GM18873 (cell line): ENCODE data around the gene GRXCR1.

Experiments used
- ATAC-seq: cut with Tn5 transposase; IDR thresholded peaks from one replicate; pipeline ENCODE4 v1.9.1; 2021; ENCODE audit warnings: mild to moderate bottlenecking, moderate library complexity, moderate number of reproducible peaks; ENCODE audit not compliant: unreplicated experiment, low FRiP score

Gene GRXCR1

DNA sequence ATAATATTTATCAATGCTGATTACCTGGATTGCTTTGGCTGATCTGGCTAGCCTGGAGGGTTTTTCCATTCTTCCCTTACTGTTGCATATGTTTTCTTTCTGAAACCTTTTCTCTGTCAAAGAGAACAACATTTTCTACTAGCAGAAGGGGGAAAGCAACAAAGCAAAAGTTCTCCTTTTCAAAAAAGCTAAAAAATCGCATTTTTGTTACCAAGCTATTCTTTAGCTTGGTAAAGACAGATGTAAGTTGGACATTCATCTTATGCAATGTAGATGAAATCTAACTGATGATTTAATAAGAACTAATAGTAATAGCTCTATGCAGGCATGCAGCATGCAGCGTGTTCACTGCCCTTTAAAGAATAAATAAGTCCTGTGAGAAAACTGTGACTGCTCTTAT is at the start of gene GRXCR1:
Gene GRXCR1, plus strand, starts transcription at position 301 of the 400 bp plus-strand sequence. CDS start 554 bp downstream, outside the sequence.
- no peak for ATAC-seq

DNA sequence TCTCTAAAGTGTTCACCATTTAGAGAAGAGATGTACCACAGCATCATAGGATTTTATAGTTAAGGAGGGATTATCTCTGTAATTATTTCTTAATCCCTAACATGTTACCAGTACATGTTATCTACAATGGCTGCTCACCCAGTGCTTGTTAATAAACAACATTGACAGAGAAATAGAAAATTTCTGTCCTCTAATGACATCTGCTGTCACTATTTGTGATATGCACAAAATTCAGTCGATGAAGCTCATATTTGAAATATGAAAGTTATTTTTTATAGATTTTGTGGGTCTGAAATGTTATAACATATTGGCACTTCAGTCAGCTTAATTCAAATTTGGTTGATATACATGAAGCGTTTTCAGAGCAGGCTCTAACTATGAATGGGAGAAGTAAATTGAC is 48.8 kb upstream of the GRXCR1 start:
- ATAC-seq = no peak

DNA sequence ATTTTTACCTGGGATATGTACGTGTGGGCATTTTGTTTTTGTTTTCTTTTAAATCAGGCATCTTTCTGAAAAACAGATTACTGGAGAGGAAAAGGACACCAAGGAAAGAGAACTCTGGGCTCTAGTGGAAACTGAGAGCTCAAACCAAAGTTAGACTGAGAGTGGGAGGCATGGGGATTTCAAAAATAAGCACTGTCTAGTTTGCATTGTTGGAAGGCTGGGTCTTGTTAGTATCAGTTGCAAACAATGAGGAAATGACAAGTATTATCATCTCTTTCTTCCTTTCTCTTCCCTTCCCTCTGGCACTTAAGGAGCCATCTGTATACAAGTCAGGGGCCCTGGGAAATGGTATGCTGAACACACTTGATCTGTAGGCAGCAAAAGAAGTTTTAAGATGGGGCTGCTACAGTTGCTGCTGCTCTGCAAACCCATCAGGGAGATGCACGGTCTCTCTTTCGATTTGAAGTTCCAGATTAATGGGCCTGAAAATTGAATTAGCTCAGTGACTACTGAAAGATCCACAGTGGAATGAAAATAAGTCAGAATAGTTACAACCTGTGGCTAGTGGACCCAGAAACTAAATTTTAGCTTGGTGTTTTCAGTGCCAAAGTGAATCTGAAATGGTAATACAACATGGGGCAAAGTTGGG is 48.0 kb upstream of the GRXCR1 start:
- ATAC-seq = no peak

DNA sequence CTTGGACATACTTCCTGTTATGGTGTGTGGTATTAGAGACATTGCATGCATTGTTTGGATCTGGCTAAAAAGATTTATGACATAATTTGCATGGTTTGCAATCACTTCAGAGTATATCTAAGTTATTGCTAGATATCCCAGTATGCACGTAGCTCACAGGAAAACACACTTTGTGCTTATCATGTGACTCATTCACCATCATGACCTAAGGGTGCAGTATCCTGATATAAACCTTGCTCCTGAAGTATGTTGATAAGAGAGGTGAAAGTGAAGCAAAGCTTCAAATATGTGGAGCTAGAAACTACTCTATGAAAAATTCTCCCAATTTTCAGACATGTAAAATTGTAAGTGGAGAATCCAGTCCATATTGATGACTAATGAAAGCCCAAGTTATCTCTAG is 46.9 kb upstream of the GRXCR1 start:
- no peak for ATAC-seq

DNA sequence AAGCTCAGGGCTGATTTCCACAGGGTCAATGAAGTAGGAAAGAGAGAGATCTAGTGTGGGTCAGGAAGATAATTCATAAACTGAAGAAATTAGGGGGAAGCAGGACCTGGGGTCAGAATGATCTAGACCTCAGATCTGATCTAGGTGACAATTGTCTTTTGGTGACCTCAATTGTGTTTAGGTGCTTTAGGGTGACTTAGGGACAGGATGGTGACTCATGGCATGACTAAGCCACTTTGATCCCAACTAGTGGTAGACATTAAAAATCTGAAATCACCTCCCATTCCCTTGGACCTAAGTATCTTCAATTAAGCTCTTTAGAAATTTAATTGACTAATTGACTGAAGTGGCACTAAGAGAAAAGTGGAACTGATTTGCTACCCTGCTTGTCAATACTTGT is 36.7 kb upstream of the GRXCR1 start:
- no peak for ATAC-seq

DNA sequence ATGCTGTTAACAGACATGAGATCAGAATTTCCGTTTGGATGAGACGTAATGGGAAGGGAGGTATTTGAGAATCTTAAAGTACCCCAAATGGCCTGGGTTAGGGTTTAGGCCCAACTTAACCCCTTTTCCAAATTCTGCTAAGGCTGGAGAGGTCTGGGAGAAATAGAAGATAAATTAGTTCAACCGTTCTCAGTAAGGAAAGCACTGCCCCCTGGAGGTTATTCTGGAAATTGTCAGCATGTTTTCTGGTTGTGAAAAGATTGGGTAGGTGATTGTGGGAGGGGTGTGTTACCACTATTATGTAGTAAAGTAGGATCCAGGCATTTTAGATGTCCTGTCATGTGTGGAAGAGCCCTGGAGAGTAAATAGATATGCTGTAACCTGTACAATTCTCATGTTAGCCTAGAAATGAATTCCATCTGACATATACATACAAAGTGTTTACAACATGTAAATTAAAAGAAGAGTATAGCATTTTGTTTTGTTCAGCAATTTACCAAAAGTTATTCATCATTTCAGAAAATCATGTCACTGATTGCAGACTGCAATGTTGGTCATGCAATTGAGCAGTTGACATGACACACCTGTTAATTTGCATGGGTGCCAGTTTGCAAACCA is 26.8 kb upstream of the GRXCR1 start:
- no peak for ATAC-seq

DNA sequence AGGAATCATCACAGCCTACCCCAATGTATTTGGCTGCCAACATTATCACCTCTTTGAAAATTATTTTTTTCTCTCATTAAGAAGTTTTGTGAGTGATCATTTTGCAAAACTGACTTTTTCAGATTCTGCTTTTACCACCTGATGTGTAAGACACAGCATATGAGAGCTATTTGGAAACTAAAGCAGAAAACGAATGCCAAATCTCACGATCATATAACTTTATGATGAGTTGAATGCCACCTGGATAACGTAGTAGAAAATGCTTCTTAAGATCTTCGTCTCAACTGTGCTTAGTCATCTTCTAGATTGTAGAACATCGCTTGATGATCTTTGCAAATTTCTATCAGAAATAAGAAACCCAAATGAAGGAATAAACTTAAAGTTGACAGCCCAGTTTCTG is 21.3 kb upstream of the GRXCR1 start:
- ATAC-seq = no peak

DNA sequence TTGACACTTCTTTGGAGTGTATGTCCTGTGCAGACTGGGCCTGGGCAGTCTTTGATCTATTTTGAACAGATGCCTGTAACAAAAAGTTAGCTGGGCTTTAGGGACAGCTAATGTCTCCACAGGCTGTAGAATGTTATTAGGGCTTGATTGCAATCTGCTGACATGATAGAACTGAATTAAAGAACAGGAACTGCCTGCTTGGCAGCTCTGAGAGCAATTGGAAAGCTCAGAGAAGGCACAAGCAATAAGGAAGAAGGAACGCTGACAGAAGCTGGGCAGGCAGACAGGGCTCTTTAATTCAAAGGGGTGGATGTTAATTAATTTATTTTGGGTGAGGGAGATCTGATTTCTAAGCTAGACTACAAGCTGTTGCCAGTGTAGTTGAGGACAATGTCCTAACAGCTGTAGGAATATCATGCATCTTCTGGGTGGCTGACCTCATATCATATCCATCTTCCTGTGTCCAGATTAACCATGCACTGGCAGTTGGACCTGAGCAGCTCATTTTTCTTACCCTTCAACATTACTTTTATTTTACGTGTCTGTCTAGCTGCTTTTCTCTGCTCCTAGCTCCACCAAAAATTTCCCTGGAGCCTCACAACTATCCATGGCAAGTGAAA is 20.7 kb upstream of the GRXCR1 start:
- no peak for ATAC-seq

DNA sequence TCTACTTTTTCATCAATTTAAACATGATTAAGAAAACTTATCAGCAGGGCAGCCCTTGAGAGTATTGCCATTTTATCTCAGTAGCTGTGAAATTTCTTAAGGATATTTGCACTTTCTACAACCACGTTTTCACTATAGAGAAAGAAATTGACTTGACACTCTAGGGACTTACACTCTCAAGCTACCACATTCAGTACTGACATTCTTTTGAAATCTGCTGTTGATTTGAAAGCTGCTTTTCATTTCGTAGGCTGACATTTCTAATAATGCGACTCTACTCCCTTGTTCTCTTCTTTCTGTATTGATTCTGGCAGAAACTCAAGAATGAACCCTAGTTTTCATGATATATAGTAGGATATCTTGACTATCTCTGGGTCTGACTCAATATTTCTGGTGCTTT is 13.7 kb upstream of the GRXCR1 start:
- no peak for ATAC-seq

DNA sequence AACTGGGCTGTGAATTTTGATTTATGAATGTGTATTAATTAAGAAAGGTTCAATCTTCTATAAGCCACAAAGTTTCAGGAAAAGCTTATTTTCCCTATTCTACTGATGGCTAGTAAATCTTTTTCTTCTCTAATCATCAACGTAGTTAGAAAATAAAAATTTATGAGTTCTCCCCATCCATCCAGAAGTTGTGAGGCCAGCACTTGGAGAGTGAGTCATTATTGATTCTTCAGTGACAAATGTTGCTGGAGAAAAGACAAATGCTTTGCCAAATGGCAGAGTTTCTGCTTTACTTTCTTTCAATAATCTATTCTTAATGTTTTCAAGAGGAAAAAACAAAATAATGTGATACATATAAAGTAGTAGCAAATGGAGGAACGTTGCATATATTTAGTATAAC is 11.3 kb upstream of the GRXCR1 start:
- ATAC-seq = no peak

DNA sequence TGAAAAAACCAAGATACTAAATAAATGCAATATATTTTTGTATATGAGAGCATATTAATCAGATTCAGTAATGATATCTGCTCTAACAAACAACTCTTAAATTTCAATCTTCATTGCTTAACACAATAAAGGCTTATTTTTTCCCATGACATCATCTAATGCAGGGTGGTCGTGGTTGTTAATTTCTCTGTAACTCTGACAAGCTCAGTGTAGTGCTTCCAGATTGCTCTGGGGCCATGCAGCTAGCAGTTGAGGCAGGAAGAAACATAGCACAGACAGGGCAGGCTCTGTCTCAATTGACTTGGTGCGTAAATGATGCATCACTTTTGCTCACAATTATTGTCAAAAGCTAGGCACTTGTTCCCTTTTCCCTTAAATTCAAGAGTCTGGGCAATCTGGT is 869 bp upstream of the GRXCR1 start:
- ATAC-seq = no peak

DNA sequence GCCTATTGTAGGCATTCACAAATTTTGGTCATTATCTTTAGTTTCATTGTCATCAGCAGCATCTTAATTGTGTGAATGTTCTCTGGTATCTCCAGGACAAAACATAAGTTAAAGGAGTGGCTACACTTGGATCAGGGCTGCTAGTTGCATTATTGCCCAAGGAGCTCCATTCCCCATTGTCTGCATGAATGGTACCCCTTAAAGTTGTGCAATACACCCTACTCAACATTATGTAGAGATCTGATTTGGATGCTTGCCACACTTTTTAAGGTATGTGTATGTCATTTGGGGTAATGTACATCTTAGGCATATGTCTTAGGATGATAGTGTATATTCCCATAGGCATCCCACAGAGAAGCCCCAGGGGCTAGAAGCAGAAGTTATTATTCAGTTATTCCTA is 2.9 kb downstream of the GRXCR1 start:
- no peak for ATAC-seq

DNA sequence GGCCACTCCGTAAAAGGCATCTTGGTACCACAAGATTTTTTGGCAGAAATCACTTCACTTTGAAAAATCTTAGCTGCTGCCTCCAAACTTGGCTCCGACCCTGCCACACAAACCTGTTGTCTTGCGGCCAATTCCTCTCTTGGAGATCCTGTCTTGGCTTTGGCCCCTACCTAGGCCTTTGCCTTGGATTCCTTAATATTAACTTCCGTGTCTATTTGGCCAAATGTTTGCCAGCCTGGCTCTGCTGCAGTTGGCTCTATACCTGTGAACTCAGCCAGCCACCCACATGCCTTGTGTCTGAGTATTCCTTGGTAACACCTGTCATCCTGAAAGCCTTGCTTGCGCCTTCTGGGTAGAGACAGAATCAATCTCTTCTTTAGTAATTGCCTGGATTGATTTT is 12.5 kb downstream of the GRXCR1 start:
- ATAC-seq = no peak

DNA sequence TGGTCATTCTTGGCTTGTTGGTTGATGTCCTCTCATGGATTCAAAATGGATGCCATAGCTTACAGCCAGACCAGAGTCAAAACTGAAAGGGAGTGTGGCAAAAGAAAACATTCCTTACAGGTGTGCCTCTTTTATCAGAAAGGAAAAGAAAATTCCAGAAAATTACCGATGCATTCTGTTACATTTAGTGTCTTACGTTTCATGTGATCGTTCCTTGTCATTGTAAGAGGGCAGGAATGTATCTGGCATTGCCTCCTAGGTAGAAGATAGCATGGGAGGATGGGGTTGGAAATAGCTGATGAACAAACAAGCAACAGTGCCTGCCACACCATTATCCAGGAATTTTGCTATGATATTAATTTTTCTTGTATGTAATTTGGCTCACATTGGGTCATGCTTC is 13.1 kb downstream of the GRXCR1 start:
- no peak for ATAC-seq

DNA sequence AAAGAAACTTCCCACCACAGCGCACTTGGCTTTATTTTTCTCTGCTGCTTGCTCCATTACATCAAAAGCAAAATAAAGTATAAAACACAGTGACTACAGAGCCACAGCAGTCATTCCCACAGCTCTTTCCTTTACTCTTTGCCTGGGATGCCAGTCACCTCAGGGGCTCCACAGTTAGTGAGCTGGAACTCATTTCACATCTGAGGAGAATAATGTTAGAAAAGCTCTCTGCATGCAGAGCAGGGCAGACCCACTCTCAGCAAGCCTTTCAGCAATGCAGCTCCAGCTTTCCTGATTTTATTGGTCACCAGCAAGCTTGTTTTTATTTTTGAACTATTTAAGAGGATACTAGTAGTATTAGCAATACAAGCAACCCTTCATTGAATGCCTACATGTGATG is 13.8 kb downstream of the GRXCR1 start:
- ATAC-seq = no peak

DNA sequence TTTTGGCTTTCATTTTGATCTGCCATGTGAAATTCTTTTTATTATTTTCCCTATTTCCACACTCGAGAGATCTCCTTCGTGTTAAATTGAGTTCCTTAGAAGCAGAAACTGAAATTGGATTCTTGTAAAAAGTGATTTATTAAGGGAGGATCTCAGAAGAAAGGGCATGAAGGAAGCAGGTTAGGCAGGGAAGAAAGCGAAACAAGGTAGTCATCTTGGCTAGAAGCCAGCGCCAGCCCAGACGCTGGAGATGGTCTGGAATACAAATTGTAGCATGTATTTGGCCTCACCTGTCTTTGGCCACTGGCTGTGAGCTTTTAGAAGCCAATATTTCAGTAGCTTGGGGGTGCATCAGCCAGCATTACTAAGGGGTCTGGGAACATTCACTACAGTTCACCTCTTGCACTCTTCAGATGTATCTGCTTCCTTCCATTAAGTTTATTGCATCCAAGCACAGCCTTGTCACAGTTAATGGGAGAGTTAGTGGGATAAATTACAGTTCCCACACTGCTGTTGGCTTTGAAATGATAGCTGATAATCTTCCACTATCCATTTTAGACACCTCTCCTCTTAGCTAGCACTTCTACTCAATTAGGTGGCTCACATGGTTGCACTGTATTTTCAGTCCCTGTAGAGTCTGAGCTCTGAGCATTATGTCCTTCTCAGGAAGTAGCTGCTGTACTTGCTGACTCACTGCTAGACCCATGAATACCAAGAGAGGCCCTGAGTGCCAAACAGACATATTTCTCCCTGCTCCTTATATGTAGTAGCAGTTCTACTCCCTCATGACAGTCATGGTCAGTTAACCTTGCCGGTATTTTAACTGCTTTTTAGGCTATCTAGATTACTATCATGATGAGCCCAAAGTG is 14.6 kb downstream of the GRXCR1 start:
- ATAC-seq = no peak

DNA sequence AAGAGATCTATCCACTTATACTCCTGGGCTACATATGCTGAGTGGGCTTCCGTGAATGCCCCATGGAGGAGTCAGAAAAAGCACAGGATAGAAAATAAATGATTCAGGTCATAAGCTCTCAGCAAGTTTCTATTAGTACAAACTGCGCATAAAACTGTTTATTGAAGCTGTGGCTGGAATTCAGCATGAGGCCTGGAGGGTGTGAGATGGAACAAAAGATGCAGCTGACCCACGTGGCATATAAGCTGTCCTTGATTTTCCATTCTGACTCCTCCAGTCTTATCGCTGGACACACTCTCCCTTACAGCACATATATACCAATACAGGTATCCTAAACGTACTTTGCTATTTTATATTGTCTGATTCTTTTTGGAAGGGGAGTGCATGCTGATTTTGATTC is 17.9 kb downstream of the GRXCR1 start:
- no peak for ATAC-seq

DNA sequence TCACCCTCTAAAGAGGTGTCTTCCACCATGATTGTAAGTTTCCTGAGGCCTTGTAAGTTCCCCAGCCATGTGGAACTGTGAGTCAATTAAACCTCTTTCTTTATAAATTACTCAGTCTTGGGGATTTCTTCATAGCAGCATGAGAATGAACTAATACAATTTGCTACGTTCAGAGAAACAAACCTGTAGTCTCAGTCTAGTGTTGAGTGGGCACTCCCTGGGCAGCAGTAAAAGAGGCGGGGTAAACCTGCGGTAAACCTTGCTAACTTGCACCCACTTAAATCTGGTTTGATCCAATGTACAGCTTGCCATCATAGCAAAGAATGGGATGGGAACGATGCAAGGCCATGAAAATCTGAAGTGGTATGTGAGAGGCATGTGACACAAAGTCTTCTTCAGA is 22.4 kb downstream of the GRXCR1 start:
- ATAC-seq = no peak

DNA sequence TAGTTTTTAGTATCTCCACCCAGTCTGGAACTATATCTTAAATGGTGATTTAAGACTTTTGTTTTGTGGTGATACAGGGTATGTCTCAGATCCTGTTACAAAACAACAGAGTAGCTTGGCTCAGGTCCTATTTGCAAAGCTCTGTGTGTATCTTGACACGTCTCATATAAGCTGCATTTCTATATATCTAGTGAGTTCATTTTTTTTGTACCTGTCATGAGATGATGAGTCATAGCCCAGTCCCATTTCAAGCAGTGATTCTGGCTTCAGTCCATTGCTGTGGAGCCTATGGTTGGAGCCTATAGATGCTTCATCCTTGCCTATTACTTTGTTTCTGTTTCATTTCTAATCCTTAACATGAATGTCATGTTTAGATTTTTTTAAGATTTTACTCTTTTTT is 23.0 kb downstream of the GRXCR1 start:
- no peak for ATAC-seq

DNA sequence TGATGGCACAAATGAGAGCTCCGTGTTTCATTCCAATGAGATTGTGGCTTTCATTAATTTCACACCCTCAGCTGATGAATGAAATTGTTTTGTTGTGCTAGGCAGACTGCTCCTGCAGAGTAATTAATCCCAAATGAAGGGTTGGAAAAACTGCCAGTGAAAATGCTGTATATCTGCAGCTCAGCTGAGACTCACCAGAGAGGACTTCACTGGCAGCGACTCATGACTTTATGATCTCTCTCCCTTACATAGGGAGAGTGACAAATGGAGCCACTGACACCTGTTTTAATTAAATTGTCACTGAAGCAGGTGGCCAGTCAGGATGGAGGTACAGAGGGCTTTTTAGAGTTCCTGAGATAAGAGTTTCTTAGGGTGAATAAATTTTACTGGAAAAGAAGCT is 24.8 kb downstream of the GRXCR1 start:
- no peak for ATAC-seq

DNA sequence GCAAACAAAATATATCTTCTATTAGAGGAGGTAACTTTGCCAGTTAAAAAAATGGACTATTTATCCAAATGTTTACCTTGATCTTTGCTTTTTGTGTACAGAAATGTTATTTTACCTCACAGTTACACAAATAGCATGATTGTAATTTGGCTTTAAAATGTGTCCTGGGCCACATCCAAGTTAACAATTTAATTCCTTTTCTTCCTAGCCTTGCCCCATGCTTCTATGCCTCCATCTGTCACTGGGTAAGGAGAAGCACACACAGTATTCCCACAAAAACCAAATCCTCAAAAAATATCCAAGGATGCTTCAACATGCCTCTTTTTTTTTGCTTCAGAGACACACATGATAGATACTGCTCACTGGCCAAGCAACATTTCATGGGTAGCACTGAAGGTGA is 30.9 kb downstream of the GRXCR1 start:
- no peak for ATAC-seq
